Gastrocnemius medialis (tissue), 4 donors: Measurements from ENCODE around the gene PTGS2.

Experiments
- CTCF ChIP-seq, 5 experiments: fragments of 450-650 bp in 3 of 5; fragments of 200-600 bp in 2 of 5; sonication (generic) in 2 of 5; IDR thresholded peaks in 4 of 5; conservative IDR thresholded peaks in 1 of 5; 1 replicate in 4 of 5; 2 replicates in 1 of 5; pipeline ENCODE4 v1.5.1; 2016 to 2019; ENCODE audit warnings: antibody characterized with exemption in 5 of 5, mild to moderate bottlenecking in 3 of 5, moderate library complexity in 3 of 5
- POLR2A ChIP-seq, 2 donors: fragments of 450-650 bp; IDR thresholded peaks; one replicate each; pipeline ENCODE4 v1.6.1; 2017; ENCODE audit warnings: antibody characterized with exemption in 2 of 2, mild to moderate bottlenecking in 2 of 2, moderate library complexity in 2 of 2

DNA sequence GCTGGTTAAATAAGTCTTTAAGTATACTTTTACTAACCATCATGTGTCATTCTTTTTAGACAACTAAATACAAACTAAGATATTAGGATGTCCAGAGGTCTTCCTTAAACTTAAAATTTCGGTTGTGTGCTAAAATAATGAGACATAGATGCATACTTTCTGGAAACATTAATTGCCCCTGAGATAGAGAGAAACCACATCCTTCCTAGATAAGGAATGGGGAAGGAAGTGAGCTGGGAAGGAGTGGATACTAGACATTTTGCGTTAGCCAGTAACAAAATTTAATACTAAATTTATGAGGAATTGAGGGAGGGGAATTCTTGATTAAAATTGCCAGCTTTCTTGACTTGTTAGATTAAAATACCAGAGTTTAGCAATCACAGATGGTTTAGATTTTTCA, 37.1 kb upstream of the PTGS2 start:
- no peak for TF ChIP-seq POLR2A (IDR thresholded peaks at IDR 0.05)
- TF ChIP-seq CTCF (IDR thresholded peaks at IDR 0.05 in 4 of 5, conservative IDR thresholded peaks at IDR 0.05 in 1 of 5) = no peak
